BLaER1 (cell line): ENCODE results near the gene NINJ1.

Experiments used
- H3K27ac ChIP-seq: shearing (Covaris generic); formaldehyde crosslinking; 2 replicates; pipeline ENCODE4 v1.8.1; 2022
- H3K27me3 ChIP-seq: shearing (Covaris generic); formaldehyde crosslinking; 2 replicates; pipeline ENCODE4 v1.8.1; 2022
- H3K36me3 ChIP-seq: shearing (Covaris generic); formaldehyde crosslinking; 2 replicates; pipeline ENCODE4 v1.8.1; 2022
- H3K4me1 ChIP-seq: shearing (Covaris generic); formaldehyde crosslinking; 2 replicates; pipeline ENCODE4 v1.8.1; 2022
- H3K4me2 ChIP-seq: shearing (Covaris generic); formaldehyde crosslinking; 2 replicates; pipeline ENCODE4 v1.8.1; 2022
- H3K4me3 ChIP-seq: shearing (Covaris generic); formaldehyde crosslinking; 2 replicates; pipeline ENCODE4 v1.8.1; 2022
- H3K9ac ChIP-seq: shearing (Covaris generic); formaldehyde crosslinking; 2 replicates; pipeline ENCODE4 v1.8.1; 2022
- H3K9me3 ChIP-seq: shearing (Covaris generic); formaldehyde crosslinking; 2 replicates; pipeline ENCODE4 v1.8.1; 2022
- H4K20me1 ChIP-seq: shearing (Covaris generic); formaldehyde crosslinking; 2 replicates; pipeline ENCODE4 v1.8.1; 2022
- Cebpa-rat ChIP-seq: shearing (Covaris generic); IDR thresholded peaks from 2 replicates; pipeline ENCODE4 v1.8.1; 2022

The NINJ1 gene

GRCh38 chr9:93134740-93135444, 841 bp upstream of the NINJ1 start:
- Histone ChIP-seq H3K27ac (peak overlapping the region; percentile 98), H4K20me1 (peaks cover 36% of the 10 kb centered on the region), H3K4me1 (peaks cover 88% of the 10 kb centered on the region), H3K9me3 (peaks cover 7% of the 10 kb centered on the region), H3K9ac (peak overlapping the region; percentile 91), H3K36me3 (peaks cover 13% of the 10 kb centered on the region), H3K27me3 (no peaks in the 10 kb centered on the region), H3K4me2 (peak overlapping the region; percentile 98), H3K4me3 (peak overlapping the region; percentile 95)
- no peak for TF ChIP-seq Cebpa-rat

- no peak for TF ChIP-seq Cebpa-rat
- Histone ChIP-seq H3K4me3 (peak overlapping the region; percentile 95), H3K9me3 (no peaks in the 10 kb centered on the region), H3K27me3 (no peaks in the 10 kb centered on the region), H3K27ac (peak overlapping the region; percentile 98), H3K4me1 (peaks cover 88% of the 10 kb centered on the region), H4K20me1 (peaks cover 49% of the 10 kb centered on the region), H3K9ac (peak overlapping the region; percentile 91), H3K4me2 (peak overlapping the region; percentile 98), H3K36me3 (peaks cover 24% of the 10 kb centered on the region)
Measured at GRCh38 chr9:93133681-93134014, 403 bp downstream of the NINJ1 start.

DNA sequence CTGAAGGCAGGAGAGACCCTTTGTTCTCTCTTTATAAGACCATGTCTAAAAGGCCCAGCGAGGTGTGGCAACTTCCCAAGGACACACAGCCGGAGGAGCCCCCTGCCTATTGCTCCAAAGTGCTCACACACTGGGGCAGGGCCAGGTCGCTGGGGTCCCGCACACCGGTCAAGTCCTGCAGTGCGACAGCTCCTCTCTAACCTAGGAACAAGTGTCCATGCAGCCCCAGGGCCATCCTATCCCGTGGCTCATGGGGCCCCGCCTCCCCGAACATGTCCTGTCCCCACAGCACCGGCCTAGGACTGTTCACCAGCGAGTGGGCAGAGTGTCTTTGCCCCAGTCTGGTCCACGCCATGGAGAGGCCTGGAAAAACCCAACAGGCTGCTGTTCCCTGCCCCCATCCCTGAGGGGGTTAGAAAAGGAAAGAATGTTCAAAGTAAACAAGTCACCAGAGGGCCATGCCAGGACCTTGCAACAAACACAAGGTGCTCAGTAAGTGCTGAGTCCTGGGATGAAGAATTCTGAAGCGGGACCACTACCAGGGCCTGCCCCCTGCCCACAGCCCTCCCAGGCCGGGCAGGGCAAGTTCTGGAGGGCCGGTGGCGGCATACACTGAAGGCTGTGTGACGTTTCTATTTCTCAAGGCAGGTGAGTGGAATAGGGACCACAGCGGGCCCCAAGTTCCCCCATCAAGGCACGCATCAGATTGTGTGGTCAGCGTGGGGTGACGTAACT, 938 bp downstream of the NINJ1 start:
- peak overlapping the region; percentile 95 for H3K4me3 ChIP-seq
- no peak for TF ChIP-seq Cebpa-rat
- peaks cover 91% of the 10 kb centered on the region for H3K4me1 ChIP-seq
- peak overlapping the region; percentile 91 for H3K9ac ChIP-seq
- peaks cover 54% of the 10 kb centered on the region for H4K20me1 ChIP-seq
- no peaks in the 10 kb centered on the region for H3K9me3 ChIP-seq
- H3K27ac ChIP-seq: peak overlapping the region; percentile 98
- H3K36me3 ChIP-seq: peaks cover 27% of the 10 kb centered on the region
- H3K27me3 ChIP-seq: no peaks in the 10 kb centered on the region
- H3K4me2 ChIP-seq: peak overlapping the region; percentile 98

DNA sequence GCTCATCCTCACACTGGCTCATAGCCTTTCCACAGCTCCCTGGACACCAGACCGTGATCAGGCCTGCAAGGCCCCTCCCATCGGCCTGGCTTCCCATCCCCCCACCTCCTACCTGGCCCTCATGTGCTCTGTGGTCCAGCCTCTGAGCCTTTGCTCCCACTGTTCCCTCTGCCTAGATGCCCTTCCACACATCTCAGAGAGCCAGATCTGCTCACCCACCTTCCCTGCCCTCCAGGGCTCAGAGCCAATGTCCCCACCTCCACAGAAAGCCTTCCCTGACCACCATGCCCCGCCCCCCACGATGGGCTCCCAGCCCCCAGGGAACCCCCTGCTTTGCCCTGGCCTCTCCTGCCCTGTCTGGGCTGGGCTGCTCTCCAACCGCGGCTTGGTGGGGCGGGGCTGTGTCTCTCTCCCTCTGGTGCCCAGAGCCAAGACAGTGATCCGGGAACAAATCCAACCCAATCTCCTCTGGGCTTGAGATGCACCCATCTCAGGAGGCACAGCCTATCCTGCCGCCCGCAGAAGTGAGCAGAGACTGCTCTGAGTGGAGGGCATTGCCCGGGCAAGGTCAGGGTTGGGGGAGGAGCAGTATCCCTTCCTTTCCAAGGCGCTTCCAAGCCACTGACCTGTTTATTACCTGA, 1.6 kb downstream of the NINJ1 start:
- H3K4me2 ChIP-seq: peak overlapping the region; percentile 98
- H3K4me1 ChIP-seq: peaks cover 91% of the 10 kb centered on the region
- H3K4me3 ChIP-seq: peak overlapping the region; percentile 95
- peaks cover 61% of the 10 kb centered on the region for H4K20me1 ChIP-seq
- H3K27me3 ChIP-seq: no peaks in the 10 kb centered on the region
- peaks cover 34% of the 10 kb centered on the region for H3K36me3 ChIP-seq
- TF ChIP-seq Cebpa-rat: no peak
- peak overlapping the region; percentile 91 for H3K9ac ChIP-seq
- peak overlapping the region; percentile 98 for H3K27ac ChIP-seq
- H3K9me3 ChIP-seq: no peaks in the 10 kb centered on the region

DNA sequence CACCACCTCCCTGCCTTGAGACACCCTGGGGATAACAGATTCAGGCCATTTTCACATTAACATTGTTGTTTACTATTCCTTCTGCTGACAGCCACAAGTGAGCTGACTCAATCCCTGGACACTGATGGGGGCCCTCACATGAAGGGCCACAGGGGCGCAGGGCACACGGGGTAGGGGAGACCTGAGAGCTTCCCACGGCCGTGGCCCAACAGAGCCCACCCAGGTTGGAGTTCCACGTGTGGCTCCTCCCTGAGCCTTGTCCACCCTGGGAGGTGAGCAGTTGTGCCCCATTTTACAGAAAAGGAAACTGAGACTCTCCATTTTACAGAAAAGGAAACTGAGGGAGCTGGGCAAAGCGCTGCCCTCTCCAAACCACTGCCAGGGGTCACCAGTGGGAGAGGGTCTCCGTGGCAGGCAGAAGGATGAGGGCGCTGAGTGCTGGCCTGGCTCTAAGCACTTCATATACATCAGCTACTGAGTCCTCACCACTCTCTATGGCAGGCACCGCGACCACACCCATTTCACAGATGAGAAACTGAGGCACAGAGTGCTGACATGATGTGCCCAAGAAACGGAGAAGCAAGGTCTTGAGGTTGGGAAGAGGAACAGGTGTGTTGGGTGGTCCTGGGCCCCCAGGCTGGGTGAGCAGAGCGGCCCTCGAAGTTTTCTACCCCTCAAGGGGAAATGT, 2.3 kb downstream of the NINJ1 start:
- Histone ChIP-seq H3K27me3 (no peaks in the 10 kb centered on the region), H3K9me3 (no peaks in the 10 kb centered on the region), H3K4me1 (peaks cover 91% of the 10 kb centered on the region), H3K4me2 (peak overlapping the region; percentile 98), H4K20me1 (peaks cover 68% of the 10 kb centered on the region), H3K9ac (peak overlapping the region; percentile 91), H3K4me3 (peak overlapping the region; percentile 95), H3K36me3 (peaks cover 39% of the 10 kb centered on the region), H3K27ac (peak overlapping the region; percentile 98)
- no peak for TF ChIP-seq Cebpa-rat

DNA sequence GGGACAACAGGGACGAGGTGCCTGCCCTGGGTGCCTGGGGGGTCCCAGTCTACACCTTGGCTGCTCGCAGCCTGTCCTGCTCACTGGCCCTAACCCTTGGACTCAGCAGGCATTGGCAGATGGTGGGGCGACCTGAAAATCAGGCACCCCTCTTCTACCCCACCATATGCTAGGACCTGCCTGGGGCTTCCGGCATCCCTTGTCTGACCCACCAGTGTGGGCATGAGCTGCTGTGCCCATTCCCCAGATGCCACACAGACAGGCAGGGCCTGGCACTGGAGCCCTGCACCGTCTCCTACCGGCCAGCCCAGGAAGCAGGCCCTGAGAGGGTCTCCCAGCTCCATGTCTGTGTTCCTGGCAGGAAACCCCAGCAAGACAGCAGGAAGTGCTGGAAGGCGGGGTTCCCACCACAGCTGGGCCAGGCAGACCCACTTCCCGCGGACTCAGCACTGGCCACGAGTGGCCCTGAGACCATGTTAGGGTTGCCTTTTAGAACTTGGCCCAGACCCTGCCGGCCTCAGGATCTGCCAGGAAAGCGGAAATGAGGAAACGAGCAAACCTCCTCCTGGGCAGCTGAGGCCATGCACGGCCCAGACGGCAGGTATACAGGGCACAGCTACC, 3.1 kb downstream of the NINJ1 start:
- H3K27me3 ChIP-seq: no peaks in the 10 kb centered on the region
- H3K36me3 ChIP-seq: peaks cover 44% of the 10 kb centered on the region
- H3K4me3 ChIP-seq: peak overlapping the region; percentile 95
- peaks cover 75% of the 10 kb centered on the region for H4K20me1 ChIP-seq
- TF ChIP-seq Cebpa-rat: no peak
- peak overlapping the region; percentile 98 for H3K4me2 ChIP-seq
- peak overlapping the region; percentile 91 for H3K9ac ChIP-seq
- H3K9me3 ChIP-seq: no peaks in the 10 kb centered on the region
- H3K4me1 ChIP-seq: peaks cover 91% of the 10 kb centered on the region
- peak overlapping the region; percentile 98 for H3K27ac ChIP-seq

GRCh38 chr9:93129691-93130500, 4.2 kb downstream of the NINJ1 start:
- Histone ChIP-seq H3K4me1 (peaks cover 87% of the 10 kb centered on the region), H4K20me1 (peaks cover 86% of the 10 kb centered on the region), H3K27ac (peak overlapping the region; percentile 98), H3K9me3 (no peaks in the 10 kb centered on the region), H3K4me3 (no peak overlapping the region), H3K9ac (peak overlapping the region; percentile 91; the same call in 1 of the 2 replicates), H3K4me2 (peak overlapping the region; percentile 98), H3K36me3 (peaks cover 54% of the 10 kb centered on the region), H3K27me3 (no peaks in the 10 kb centered on the region)
- TF ChIP-seq Cebpa-rat: no peak

GRCh38 chr9:93129286-93129685, 4.8 kb downstream of the NINJ1 start:
- Histone ChIP-seq H4K20me1 (peaks cover 92% of the 10 kb centered on the region), H3K36me3 (peaks cover 60% of the 10 kb centered on the region), H3K4me1 (peaks cover 80% of the 10 kb centered on the region), H3K27me3 (no peaks in the 10 kb centered on the region), H3K27ac (peak overlapping the region; percentile 98), H3K9me3 (no peaks in the 10 kb centered on the region), H3K4me3 (no peak overlapping the region), H3K4me2 (peak overlapping the region; percentile 98), H3K9ac (peak overlapping the region; percentile 91; the same call in 1 of the 2 replicates)
- no peak for TF ChIP-seq Cebpa-rat
